Left renal pelvis (tissue), 4 donors: ENCODE data around the gene CNTN2. TPM values are rescaled to one million over a fixed set of nuclear protein-coding genes. Genes with fewer than 3 reads are reported as not detected.

ENCODE experiments used
- DNase-seq, 4 donors: peaks; one replicate each; pipeline ENCODE4 v3.0.0-alpha.2; 2013; ENCODE audit warnings: low read depth in 4 of 4, low spot score in 3 of 4
- polyA plus RNA-seq, 4 donors: library from polyadenylated mRNA; unstranded; fragments of 120-200 nt; gene quantifications; one replicate each; pipeline ENCODE4 v1.2.1, GENCODE V29; 2013; ENCODE audit not compliant: insufficient read length in 4 of 4

Gene CNTN2
- polyA plus RNA-seq: 1 to 10 TPM in 1 of 4 donors, under 1 TPM in 3; 0.67 to 1.6 (median 0.78) TPM

GRCh38 chr1:205042911-205043806 is at the start of gene CNTN2:
CNTN2 (plus strand) TSS chr1:205043212; CDS start chr1:205053186, 9,974 bp downstream.
- no peak for DNase-seq

DNA sequence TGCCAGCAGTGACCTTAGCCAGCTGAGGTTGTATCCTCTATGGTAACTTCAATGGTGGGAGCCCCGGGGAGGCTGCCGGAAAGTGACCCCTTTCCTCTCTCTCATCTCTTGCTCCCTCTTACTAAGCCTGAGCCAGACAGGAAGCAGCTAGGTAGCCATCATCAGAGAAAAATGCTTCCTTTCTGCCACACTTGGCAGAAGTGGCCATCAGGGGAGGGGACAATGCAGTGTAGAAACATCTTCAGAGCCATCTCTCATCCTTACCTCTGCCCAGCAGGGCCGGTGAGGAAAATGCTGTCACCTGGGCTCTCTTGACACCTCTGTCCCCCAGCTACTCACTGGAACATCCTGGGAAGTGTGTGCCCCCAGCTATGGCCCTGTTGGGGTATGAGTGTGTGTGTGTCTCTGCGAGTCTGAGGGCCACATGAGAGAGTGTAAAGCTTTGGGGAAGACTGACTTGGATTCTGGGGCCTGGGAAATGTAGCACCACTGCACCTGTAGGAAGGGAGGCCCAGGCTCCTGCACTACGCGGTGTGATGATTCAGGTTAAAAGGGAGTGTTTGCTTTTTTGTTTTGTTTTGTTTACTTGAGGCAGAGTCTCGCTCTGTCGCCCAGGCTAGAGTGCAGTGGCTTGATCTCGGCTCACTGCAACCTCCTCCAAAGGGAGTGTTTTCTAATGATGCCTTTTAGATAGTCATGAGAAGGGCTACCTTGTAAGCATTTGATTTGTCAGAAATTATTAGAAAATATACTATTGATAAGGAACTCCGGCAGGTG is 48.7 kb upstream of the CNTN2 start:
- DNase-seq: no peak

DNA sequence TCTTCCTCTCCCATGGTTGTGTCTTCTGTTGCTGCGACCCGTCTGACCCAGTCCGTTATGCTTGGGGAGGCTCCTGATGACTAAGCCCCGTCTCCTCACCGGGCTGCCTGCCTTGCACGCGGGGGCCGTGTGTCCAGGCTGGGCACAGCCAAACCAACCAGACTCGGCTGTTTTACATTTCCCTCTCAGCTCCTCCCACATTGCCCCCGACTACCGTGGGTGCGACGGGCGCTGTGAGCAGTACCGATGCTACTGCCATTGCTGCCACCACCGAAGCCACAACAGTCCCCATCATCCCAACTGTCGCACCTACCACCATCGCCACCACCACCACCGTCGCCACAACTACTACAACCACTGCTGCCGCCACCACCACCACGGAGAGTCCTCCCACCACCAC is 46.0 kb upstream of the CNTN2 start:
- no peak for DNase-seq

- no peak for DNase-seq
Observed at GRCh38 chr1:204997591-204998355, 45.2 kb upstream of the CNTN2 start.

- DNase-seq: no peak
Observed at GRCh38 chr1:205001162-205001561, 41.9 kb upstream of the CNTN2 start.

DNA sequence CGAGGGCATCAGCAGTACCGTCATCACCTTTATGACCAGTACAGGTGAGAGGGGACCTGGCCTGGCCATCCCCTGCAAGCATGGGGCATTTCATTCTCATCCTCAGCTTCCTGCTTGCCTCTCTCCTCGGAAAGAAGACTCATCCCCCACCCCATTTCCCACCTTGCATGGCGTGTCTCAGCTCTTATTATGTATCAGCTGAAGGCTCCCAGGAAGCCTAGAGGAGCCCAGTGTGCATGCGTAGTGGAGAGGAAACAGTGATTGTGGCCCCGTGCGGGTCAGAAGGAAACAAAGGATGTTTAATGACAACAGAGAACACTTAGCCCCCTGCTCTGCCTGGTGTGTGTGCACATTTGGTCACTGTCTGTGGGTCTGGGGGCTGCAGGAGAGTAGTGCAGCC is 40.3 kb upstream of the CNTN2 start:
- no peak for DNase-seq

- no peak for DNase-seq
Observed at GRCh38 chr1:205003358-205004131, 39.5 kb upstream of the CNTN2 start.

- DNase-seq: no peak
Observed at GRCh38 chr1:205004351-205004750, 38.7 kb upstream of the CNTN2 start.

DNA sequence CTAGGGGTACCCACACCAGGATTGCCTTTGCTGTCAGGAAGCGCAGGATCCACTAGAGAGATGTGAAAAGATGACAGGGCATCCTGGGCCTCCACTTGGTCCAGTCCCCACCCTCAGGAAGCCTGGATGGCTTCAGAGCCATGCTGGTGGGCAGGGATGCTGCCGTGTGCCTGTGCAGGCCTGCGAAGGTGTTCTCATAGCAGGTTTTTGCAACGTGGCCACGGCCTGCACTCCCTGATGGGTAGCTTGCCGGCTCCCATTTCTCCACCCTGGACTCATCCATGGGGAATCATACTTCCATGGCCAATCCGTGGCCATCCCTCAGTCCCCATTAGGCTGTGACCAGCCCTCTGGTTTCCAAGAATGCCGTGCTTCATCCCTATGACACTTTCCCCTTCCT is 34.1 kb upstream of the CNTN2 start:
- no peak for DNase-seq

GRCh38 chr1:205009670-205010069 is 33.3 kb upstream of the CNTN2 start:
- DNase-seq: no peak

DNA sequence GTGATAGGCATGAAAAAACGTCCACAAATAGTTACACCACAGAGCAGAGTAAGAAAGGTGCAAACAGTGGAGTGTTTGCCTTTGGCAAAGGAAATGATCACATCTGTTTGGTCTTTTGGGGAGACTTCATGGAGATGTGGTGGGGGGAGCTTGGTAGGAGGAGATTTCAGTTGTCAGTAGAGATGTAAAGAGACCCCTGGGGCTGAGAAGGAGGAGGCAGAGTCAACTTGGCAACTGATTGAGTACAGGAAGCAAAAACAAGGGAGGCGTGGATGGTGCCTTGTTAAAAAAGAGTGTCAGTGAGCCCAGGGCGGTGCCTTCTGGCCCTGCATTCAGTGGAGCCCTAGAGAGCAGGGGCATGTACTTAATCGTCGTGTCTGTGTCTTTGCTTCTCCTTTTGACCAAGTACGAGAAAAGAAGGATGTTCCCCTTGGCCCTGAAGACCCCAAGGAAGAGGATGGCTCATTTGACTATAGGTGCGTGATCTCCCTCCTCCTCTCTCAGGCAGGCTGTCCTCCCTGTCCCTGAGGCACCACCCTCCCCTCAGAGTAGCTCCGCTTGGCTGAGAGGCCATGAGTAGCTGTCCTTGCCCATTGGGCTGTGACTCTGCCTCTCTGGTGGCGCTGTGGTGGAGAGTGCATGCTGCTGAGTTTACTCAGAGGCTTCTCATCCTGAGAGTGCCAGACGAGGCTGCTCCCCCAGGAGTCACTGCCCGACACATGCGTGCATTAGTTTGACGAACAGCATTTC is 30.4 kb upstream of the CNTN2 start:
- no peak for DNase-seq

DNA sequence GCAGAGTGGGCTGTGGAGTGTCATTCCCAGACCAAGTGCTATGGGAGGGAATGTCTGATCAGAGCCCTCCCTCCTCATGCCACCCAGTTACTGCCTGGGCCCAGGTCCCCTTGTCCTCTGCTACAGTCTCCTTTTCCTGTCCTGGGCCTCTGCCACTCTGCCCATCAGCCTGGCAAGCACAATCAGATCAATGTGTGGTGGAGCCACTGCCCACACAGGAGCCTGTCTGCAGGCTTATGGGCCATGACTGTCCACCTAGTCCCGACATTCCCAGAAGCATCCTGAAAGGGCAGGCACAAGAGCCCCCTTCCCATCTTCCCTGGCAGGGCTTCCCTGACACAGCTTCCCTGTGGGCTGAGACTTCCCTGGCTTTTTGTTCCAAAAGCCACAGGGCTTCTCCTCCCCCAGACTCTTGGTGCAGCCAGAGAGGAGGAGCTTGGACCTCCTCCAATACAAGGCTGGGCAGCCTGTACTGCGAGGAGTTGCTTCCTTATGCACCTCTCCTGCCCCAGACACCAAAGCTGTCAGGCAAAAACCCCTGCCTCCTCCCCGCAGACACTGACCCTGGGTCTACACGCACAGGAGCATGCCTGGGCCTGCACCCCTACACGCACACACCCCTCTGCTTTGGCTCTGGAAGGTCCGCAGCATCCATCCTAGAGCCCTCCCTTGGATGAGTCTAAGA is 29.2 kb upstream of the CNTN2 start:
- DNase-seq: peak in 1 of 4 donors; percentile 38

DNA sequence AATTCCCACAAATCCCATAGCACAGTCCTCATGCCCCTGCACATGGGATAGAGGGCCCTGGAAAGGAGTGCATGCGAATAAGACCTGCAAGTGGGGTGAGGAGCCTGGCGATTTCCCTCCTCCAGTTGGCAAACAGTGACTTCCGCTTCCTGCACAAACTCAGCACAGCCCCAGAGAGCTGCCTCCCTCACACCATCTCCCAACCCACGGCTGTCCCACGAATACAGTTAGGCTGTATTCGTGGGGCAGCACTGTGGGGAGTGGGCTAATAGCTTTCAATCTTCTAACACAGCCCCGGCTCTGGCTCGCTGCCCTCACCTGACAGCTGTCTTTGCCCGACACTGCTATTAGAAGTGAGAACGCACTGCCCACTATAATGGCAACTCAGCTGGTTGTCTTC is 28.2 kb upstream of the CNTN2 start:
- no peak for DNase-seq

DNA sequence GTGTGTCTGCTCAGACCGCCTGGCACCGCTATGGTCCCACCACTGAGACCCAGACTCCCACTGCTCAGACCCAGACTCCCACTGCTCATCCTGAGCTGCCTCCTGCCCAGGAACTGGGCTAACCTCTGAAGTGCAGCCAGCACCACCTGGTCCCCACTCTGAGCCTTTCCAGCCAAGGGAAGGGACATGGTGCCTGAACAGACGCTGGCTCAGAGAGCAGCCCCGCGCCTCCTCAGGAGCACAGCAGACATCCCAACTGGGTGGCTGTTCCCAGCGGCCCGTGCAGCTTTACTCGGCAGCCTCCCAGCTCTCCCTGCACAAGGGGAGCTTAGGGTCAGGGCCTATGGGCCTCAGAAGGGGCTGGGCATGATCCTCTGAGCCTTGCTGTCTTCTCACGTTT is 27.8 kb upstream of the CNTN2 start:
- DNase-seq: no peak

- no peak for DNase-seq
Observed at GRCh38 chr1:205016075-205016474, 26.9 kb upstream of the CNTN2 start.

DNA sequence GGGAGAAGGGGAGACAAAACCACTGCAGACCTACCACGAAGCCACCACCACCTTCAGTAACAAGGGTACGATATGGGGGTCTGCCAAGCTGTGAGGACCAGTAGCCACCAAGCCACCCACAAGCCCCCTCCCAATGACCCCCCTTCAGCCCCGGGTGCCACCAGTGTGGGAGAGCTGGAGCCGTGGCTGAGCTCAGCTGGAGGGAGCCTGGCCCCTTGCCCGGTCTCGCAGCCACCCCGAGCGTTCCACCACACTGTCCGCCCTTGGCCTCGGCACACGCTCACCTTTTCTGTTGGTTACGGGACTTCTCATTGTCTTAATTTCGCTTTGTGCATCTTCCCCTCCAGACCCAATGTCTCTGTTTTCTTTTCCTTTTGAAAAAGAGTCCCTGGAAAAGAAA is 26.4 kb upstream of the CNTN2 start:
- no peak for DNase-seq

DNA sequence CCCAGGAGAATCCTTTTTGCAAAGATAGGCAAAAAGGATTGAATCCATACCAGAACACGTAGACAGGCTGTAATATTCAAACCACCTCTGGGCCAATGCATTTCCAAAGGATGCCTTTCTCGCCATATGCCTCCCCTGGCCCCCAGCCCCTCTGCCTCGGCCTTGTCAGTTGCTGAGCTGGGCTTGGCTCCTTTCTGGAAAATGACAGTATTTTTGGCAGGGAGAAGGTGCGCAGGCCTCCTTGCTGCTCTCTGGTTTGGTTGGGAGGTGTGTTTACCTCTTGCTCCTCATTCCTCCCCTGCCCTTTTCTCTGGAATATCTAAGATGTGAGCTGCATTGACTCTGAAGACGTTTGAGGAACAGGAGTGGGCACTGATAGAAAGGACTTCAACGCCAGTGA is 26.0 kb upstream of the CNTN2 start:
- DNase-seq: no peak

DNA sequence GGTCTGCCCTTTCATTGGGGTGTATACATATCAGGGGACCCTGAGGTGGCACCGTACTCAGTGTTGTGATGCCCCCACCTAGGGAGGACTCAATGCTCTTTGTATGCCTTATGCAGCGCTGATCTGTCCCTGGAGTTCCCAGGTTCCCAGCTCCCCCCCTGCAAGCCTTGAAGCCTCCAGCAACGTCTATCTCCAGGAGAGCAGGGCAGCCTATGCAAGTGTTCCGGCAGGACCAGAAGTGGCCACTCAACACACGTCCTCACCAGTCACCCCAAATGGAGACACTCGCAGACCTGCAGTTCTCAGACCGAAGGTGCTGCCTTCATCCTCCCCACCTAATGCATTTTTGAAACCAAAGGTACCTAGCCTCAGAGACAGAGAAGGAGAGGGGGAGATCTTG is 25.2 kb upstream of the CNTN2 start:
- no peak for DNase-seq

- no peak for DNase-seq
Observed at GRCh38 chr1:205018381-205018780, 24.6 kb upstream of the CNTN2 start.
